Type B pancreatic cell (in vitro differentiated cells): Measurements from ENCODE around the gene SLC2A4RG. TPM values are rescaled to one million over a fixed set of nuclear protein-coding genes. Genes with fewer than 3 reads are reported as not detected.

Source experiments
- DNase-seq: peaks from one replicate; pipeline ENCODE4 v3.0.0; 2021; ENCODE audit warnings: mixed read lengths; ENCODE audit not compliant: unreplicated experiment; ENCODE audit errors: extremely low spot score
- H3K27ac Mint-ChIP-seq: 2 replicates; pipeline ENCODE4 v1.8.0; 2021; ENCODE audit warnings: mild to moderate bottlenecking, mixed read lengths
- H3K27me3 Mint-ChIP-seq: 2 replicates; pipeline ENCODE4 v1.8.0; 2021; ENCODE audit warnings: mixed read lengths
- H3K36me3 Mint-ChIP-seq: 2 replicates; pipeline ENCODE4 v1.8.0; 2021; ENCODE audit warnings: mixed read lengths
- H3K4me1 Mint-ChIP-seq: one replicate; pipeline ENCODE4 v1.8.0; 2021; ENCODE audit warnings: mixed read lengths; ENCODE audit not compliant: unreplicated experiment
- H3K4me3 Mint-ChIP-seq: 2 replicates; pipeline ENCODE4 v1.8.0; 2021; ENCODE audit warnings: mild to moderate bottlenecking, mixed read lengths
- H3K9me3 Mint-ChIP-seq: 2 replicates; pipeline ENCODE4 v1.8.0; 2021; ENCODE audit warnings: mixed read lengths
- total RNA-seq: library from RNA; stranded (reverse); gene quantifications from 2 replicates; pipeline ENCODE4 v1.2.1, GENCODE V29; 2021; ENCODE audit warnings: low replicate concordance
- TF ChIP-seq, protein P1 (sequence below): fragments of 200-600 bp; sonication (generic); conservative IDR thresholded peaks from 2 replicates; pipeline ENCODE4 v1.5.0; 2021; ENCODE audit warnings: antibody characterized with exemption, mild to moderate bottlenecking

The SLC2A4RG gene
- total RNA-seq, 1 donor from 2014 or later, result 75.6 TPM

DNA sequence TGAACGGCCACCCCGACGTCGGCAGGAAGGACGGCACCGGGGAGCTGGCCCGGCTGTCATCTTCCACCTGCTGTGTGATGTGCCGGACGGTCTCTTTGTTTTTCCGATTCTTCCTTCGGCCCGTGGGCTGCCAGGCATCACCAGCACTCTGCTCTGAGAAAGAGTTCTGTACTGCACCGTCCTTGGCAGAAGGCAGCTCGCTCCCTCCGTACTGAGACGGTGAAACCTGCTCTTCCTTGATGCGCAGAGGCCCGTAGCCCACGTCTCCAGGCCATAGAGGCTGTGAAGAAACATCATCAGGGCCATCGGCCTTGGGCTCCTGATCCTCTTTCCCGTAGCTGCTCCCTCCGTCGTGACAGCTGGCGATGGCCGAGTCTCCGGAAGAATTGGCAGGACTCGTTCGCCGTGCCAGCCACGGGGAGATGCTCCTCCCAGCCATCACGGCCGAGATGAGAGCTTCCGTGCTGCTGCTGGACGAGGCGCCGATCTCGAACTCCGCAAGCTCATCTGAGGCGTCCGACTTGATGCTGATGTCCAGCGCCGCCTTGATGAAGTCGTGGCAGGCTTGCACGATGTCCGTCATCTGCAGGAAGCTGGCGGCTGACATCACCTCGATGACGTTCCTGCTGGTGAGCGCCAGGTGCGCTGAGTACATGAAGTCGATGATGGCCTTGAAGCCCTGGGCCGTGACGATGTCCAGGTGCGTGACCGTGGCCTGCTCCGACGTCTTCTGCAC lies 50.4 kb downstream of the SLC2A4RG start:
- Mint-ChIP-seq H3K36me3 (no peaks in the 10 kb centered on the region), H3K27me3 (no peaks in the 10 kb centered on the region), H3K9me3 (no peaks in the 10 kb centered on the region), H3K27ac (no peak overlapping the region), H3K4me1 (peaks cover 9% of the 10 kb centered on the region), H3K4me3 (no peak overlapping the region)
- no peak for DNase-seq
- TF ChIP-seq, protein P1, sequence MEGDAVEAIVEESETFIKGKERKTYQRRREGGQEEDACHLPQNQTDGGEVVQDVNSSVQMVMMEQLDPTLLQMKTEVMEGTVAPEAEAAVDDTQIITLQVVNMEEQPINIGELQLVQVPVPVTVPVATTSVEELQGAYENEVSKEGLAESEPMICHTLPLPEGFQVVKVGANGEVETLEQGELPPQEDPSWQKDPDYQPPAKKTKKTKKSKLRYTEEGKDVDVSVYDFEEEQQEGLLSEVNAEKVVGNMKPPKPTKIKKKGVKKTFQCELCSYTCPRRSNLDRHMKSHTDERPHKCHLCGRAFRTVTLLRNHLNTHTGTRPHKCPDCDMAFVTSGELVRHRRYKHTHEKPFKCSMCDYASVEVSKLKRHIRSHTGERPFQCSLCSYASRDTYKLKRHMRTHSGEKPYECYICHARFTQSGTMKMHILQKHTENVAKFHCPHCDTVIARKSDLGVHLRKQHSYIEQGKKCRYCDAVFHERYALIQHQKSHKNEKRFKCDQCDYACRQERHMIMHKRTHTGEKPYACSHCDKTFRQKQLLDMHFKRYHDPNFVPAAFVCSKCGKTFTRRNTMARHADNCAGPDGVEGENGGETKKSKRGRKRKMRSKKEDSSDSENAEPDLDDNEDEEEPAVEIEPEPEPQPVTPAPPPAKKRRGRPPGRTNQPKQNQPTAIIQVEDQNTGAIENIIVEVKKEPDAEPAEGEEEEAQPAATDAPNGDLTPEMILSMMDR, result no peak

DNA sequence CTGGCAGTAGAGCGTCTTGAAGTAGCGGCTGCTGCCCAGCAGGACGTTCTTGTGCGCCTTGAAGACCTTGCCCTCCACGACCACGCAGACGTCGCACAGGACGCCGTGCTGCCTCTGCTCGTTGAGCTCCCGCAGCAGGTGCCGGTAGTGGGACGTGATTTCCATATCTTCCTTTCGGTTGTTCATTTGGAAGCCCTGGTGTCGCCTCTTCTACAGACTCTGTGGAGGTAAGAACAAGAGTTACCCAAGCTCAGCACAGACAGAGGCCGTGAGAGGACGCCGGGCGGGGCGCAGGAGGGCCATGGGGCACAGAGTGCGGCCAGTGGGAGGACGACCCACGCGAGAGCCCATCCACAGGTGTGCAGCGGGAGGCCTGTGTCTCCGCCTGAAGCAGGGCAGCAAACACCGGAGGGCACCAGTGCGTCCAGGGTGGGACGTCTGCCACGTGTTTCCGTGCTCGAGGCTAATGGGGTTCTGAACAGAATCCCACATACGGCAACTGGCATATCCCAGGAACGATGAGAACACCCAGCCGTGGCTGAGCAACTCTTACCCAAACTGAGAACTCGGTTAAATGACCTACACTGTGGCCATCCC lies 51.1 kb downstream of the SLC2A4RG start:
- no peak for DNase-seq
- Mint-ChIP-seq H3K9me3 (no peaks in the 10 kb centered on the region), H3K27ac (no peak overlapping the region), H3K27me3 (no peaks in the 10 kb centered on the region), H3K36me3 (no peaks in the 10 kb centered on the region), H3K4me3 (no peak overlapping the region), H3K4me1 (peaks cover 6% of the 10 kb centered on the region)
- TF ChIP-seq, protein P1, result no peak

DNA sequence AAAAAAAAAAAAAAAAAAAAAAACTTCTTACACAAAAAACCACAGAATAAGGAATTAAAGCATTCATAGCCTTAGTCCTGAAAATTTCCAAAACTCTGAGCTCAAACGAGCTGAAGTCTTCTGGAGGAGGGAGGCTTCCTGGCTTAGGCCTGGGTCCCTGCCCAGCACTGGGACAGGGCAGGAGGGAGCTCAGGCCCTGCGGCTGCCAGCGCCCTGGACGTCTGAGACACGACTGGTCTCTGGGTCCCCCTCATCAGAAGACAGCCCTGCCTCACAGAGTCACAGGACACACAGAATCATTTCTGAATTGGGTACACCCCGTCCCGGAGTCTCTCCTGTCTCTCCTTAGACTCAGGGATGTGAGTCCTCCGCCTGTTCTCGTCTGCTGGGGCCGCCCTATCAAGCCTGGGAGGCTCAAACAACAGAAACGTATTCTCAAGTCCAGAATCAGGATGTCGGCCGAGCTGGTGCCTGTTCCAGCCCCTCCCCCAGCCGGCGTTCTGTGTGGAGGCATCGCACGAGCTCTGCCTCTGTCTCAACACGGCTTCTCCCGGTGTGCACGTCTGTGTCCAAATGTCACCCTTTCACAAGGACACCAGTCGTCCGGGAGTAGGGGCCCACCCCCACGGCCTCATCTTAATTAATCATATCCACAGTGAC lies 52.1 kb downstream of the SLC2A4RG start:
- H3K9me3 Mint-ChIP-seq, result no peaks in the 10 kb centered on the region
- no peak overlapping the region for H3K4me3 Mint-ChIP-seq
- H3K27me3 Mint-ChIP-seq, result no peaks in the 10 kb centered on the region
- DNase-seq, result no peak
- H3K36me3 Mint-ChIP-seq, result no peaks in the 10 kb centered on the region
- H3K4me1 Mint-ChIP-seq, result peaks cover 6% of the 10 kb centered on the region
- TF ChIP-seq, protein P1, result no peak
- no peak overlapping the region for H3K27ac Mint-ChIP-seq

DNA sequence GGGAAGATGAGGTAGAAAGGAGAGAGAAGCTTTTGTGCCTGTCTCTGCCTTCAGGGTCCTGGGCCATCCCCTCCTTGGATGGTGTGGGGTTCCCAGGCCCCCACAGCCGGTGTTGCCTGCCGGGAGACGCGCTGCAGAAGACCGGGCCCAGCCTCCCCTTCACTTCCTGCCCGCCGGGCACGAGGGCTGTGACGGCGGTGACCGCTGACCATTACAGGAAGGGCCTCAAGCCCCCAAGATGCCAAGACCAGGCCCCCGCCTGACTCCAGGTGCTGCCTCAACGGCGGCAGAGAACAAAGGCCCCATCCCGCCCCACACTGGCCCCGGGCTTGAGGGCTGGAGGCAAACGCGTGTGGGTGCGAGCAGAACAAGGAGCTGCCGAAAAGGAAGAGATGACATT lies 53.3 kb downstream of the SLC2A4RG start:
- Mint-ChIP-seq H3K4me3 (no peak overlapping the region), H3K36me3 (peaks cover 4% of the 10 kb centered on the region), H3K27ac (no peak overlapping the region), H3K27me3 (no peaks in the 10 kb centered on the region), H3K4me1 (peaks cover 6% of the 10 kb centered on the region), H3K9me3 (no peaks in the 10 kb centered on the region)
- TF ChIP-seq, protein P1, result no peak
- no peak for DNase-seq

Other genes with a start within 250 kb of the SLC2A4RG start
- 20.5 and 30.2 TPM in 2 replicates for gene EEF1A2, start 240.7 kb upstream of the SLC2A4RG start, total RNA-seq
- gene PPDPF, start 219.0 kb upstream of the SLC2A4RG start, total RNA-seq, result 280 and 422 TPM in 2 replicates
- 0.12 and 0.21 TPM in 2 replicates for gene PTK6, start 202.4 kb upstream of the SLC2A4RG start, total RNA-seq
- gene SRMS, start 192.0 kb upstream of the SLC2A4RG start, total RNA-seq, result not detected in 2 replicates
- gene FNDC11, start 185.6 kb upstream of the SLC2A4RG start, total RNA-seq, result 0.52 and 1.4 TPM in 2 replicates
- gene HELZ2, start 165.5 kb upstream of the SLC2A4RG start, total RNA-seq, result 24.2 and 43.1 TPM in 2 replicates
- gene GMEB2, start 112.7 kb upstream of the SLC2A4RG start, total RNA-seq, result 11.9 and 13.9 TPM in 2 replicates
- 38.9 and 40.8 TPM in 2 replicates for gene STMN3, start 86.4 kb upstream of the SLC2A4RG start, total RNA-seq
- 20.7 and 39.2 TPM in 2 replicates for gene RTEL1, start 81.5 kb upstream of the SLC2A4RG start, total RNA-seq
- not detected in 2 replicates for gene TNFRSF6B, start 43.1 kb upstream of the SLC2A4RG start, total RNA-seq
- 37.2 and 45.0 TPM in 2 replicates for gene ARFRP1, start 31.8 kb upstream of the SLC2A4RG start, total RNA-seq
- 28.7 and 32.8 TPM in 2 replicates for gene ZGPAT, start 31.7 kb upstream of the SLC2A4RG start, total RNA-seq
- gene LIME1, start 3.1 kb upstream of the SLC2A4RG start, total RNA-seq, result 6.3 and 11.3 TPM in 2 replicates
- 9.8 and 13.6 TPM in 2 replicates for gene ZBTB46, start 91.5 kb downstream of the SLC2A4RG start, total RNA-seq
- gene ABHD16B, start 121.7 kb downstream of the SLC2A4RG start, total RNA-seq, result not detected in 2 replicates
- 76.5 and 96.3 TPM in 2 replicates for gene TPD52L2, start 125.5 kb downstream of the SLC2A4RG start, total RNA-seq
- 44.1 and 51.9 TPM in 2 replicates for gene DNAJC5, start 155.3 kb downstream of the SLC2A4RG start, total RNA-seq
- gene UCKL1, start 216.6 kb downstream of the SLC2A4RG start, total RNA-seq, result 44.1 and 49.7 TPM in 2 replicates
- 34.7 and 40.8 TPM in 2 replicates for gene ZNF512B, start 230.2 kb downstream of the SLC2A4RG start, total RNA-seq
- gene SAMD10, start 239.9 kb downstream of the SLC2A4RG start, total RNA-seq, result 7.4 and 16.9 TPM in 2 replicates
- 64.3 and 67.9 TPM in 2 replicates for gene PRPF6, start 241.4 kb downstream of the SLC2A4RG start, total RNA-seq